Measurements from ENCODE around the gene TPPP3. TPM values are rescaled to one million over a fixed set of nuclear protein-coding genes. Genes with fewer than 3 reads are reported as not detected.

TPPP3 gene
- total and polyA plus RNA-seq, 2 donors (not counting 3 experiments of a cell fraction or from before 2014, with no cell fraction given): 0.33 to 1.3 TPM

DNA sequence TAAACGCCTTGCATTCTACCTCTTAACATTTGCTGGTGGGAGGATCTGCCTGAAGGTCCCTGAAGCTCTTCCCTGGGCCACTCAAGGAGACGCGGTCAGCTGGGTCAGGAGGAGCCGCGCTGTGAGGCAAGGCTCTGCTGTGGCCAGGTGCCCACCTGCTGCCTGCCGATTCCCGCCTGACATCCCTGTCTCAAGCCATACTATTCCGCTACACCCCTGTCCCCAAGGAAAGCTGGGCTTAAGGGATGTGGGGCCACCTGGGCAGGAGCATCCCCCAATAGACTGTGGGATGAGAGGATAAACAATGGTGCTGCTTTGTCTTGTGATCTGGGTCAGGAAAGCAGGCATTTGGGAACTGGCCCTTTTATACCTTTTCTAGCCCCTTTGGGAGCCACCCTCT lies 5.1 kb downstream of the TPPP3 start:
- dilution Hi-C loops (cut with MboI; ENCODE audit: extremely low pct_ligation_motif_present, low sequenced_read_pairs) (no loop called here), intact Hi-C loops (cut with micrococcal nuclease) (no loop called here)
- H3K9ac ChIP-seq (replicated peaks; ENCODE audit: extremely low read depth, insufficient read depth, low read length): no peak overlapping the region
- POLR2A ChIA-PET: interaction anchor here (0.6 kb wide), 1 partner anchor 40 kb away, joined by 5 read pairs; no protein-coding TSS in a partner anchor
- no peaks in the 10 kb centered on the region for H4K20me1 ChIP-seq (replicated peaks; ENCODE audit: control insufficient read depth, extremely low read depth, insufficient read depth, low read length)
- H3K27ac ChIP-seq (ENCODE audit: insufficient read depth, low read depth, low read length): no peak overlapping the region
- no peaks in the 10 kb centered on the region for H3K9me3 ChIP-seq (replicated peaks; ENCODE audit: control insufficient read depth, insufficient read depth, low read length)
- TF ChIP-seq POLR2AphosphoS5 (IDR thresholded peaks at IDR 0.05; ENCODE audit: insufficient read depth, low read depth, low read length) (no peak), GATA2 (IDR thresholded peaks at IDR 0.05; ENCODE audit: insufficient read depth, insufficient read length, low read depth, low read length) (no peak), MYC (IDR thresholded peaks at IDR 0.05; ENCODE audit: low read depth, low read length) (no peak), EZH2 (IDR thresholded peaks at IDR 0.05; ENCODE audit: borderline replicate concordance, low read depth, low read length, severe bottlenecking) (no peak), FOS (IDR thresholded peaks at IDR 0.05; ENCODE audit: borderline replicate concordance, insufficient read depth, low read length) (no peak), JUN (IDR thresholded peaks at IDR 0.05; ENCODE audit: borderline replicate concordance, insufficient read depth, insufficient read length, low read depth) (no peak), POLR2A (IDR thresholded peaks at IDR 0.05; ENCODE audit: low read depth, low read length) (no peak)
- TF ChIP-seq, protein P1, sequence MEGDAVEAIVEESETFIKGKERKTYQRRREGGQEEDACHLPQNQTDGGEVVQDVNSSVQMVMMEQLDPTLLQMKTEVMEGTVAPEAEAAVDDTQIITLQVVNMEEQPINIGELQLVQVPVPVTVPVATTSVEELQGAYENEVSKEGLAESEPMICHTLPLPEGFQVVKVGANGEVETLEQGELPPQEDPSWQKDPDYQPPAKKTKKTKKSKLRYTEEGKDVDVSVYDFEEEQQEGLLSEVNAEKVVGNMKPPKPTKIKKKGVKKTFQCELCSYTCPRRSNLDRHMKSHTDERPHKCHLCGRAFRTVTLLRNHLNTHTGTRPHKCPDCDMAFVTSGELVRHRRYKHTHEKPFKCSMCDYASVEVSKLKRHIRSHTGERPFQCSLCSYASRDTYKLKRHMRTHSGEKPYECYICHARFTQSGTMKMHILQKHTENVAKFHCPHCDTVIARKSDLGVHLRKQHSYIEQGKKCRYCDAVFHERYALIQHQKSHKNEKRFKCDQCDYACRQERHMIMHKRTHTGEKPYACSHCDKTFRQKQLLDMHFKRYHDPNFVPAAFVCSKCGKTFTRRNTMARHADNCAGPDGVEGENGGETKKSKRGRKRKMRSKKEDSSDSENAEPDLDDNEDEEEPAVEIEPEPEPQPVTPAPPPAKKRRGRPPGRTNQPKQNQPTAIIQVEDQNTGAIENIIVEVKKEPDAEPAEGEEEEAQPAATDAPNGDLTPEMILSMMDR (IDR thresholded peaks at IDR 0.05; ENCODE audit: extremely low read depth in 1 of 2, insufficient read depth in 1 of 2, low read depth in 1 of 2, low read length in 2 of 2): no peak
- TF ChIP-seq, protein P2, sequence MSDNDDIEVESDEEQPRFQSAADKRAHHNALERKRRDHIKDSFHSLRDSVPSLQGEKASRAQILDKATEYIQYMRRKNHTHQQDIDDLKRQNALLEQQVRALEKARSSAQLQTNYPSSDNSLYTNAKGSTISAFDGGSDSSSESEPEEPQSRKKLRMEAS (IDR thresholded peaks at IDR 0.05; ENCODE audit: insufficient read depth, insufficient read length): no peak
- CTCF ChIA-PET: interaction anchor here (1.6 to 2.0 kb wide), 2 partner anchors 12 to 39 kb away, joined by 3 to 12 read pairs; no protein-coding TSS in a partner anchor
- no peaks in the 10 kb centered on the region for H3K79me2 ChIP-seq (ENCODE audit: control insufficient read depth, insufficient read depth, low read length)
- no peak overlapping the region for H2AFZ ChIP-seq (ENCODE audit: low read depth, low read length)
- H3K4me3 ChIP-seq (replicated peaks in 1 of 3; ENCODE audit: insufficient read depth in 1 of 3, low read depth in 1 of 3, low read length in 3 of 3): no peak overlapping the region
- peaks cover 17% of the 10 kb centered on the region for H3K4me1 ChIP-seq (ENCODE audit: control insufficient read depth, extremely low read depth, insufficient read depth, low read length)
- no peaks in the 10 kb centered on the region for H3K36me3 ChIP-seq (ENCODE audit: control insufficient read depth in 2 of 2, extremely low read depth in 1 of 2, insufficient read depth in 2 of 2, low read length in 2 of 2)
- H3K27me3 ChIP-seq (ENCODE audit: control insufficient read depth in 2 of 2, insufficient read depth in 2 of 2, low read length in 2 of 2): no peaks in the 10 kb centered on the region
- no peak for FAIRE-seq
- no peak for DNase-seq (ENCODE audit: low read depth, low spot score)
- no peaks in the 10 kb centered on the region for H3K9me1 ChIP-seq (replicated peaks; ENCODE audit: control insufficient read depth, extremely low read depth, insufficient read depth, low read length)
- BruUV-seq (replicated peaks): no TSS peak
- no peak overlapping the region for H3K4me2 ChIP-seq (ENCODE audit: insufficient read depth, low read length)

All from endothelial cell of umbilical vein (primary cell).